Measurements from ENCODE around the gene FCRL4.
"Not testable (repeated sequence)": the region's sequence is repeated elsewhere in the genome, so short reads cannot be mapped to it uniquely, and the experiment has no call there.

FCRL4 gene

GRCh38 chr1:157548081-157548480, 49.8 kb downstream of the FCRL4 start:
- DNase-seq: not testable (repeated sequence)

GRCh38 chr1:157542676-157543075, 55.2 kb downstream of the FCRL4 start:
- no peak for DNase-seq

GRCh38 chr1:157540852-157541251, 57.0 kb downstream of the FCRL4 start:
- no peak for DNase-seq

- no peak for DNase-seq
Observed at GRCh38 chr1:157540160-157540748, 57.6 kb downstream of the FCRL4 start.

- no peak for DNase-seq
Observed at GRCh38 chr1:157539568-157539967, 58.3 kb downstream of the FCRL4 start.

GRCh38 chr1:157532569-157532968, 65.3 kb downstream of the FCRL4 start:
- no peak for DNase-seq

- DNase-seq: no peak
Observed at GRCh38 chr1:157523774-157524493, 74.0 kb downstream of the FCRL4 start.

Data from NCI-H2171 (cell line).